ENCODE results near the gene GSS.

GRCh38 chr20:34880215-34880850, 75.3 kb downstream of the GSS start:
- TF ChIP-seq CTCF (IDR thresholded peaks at IDR 0.05; ENCODE audit: insufficient read depth, low read length): no peak
- no peak for TF ChIP-seq REST (IDR thresholded peaks at IDR 0.05; ENCODE audit: insufficient replicate concordance, low read depth)
- TF ChIP-seq POLR2AphosphoS5 (IDR thresholded peaks at IDR 0.05; ENCODE audit: low read depth): no peak
- no peak for TF ChIP-seq GABPA (IDR thresholded peaks at IDR 0.05; ENCODE audit: low read depth)
- TF ChIP-seq SPI1 (IDR thresholded peaks at IDR 0.05; ENCODE audit: borderline replicate concordance, low read depth): no peak
